HepG2 (cell line): ENCODE data around the gene C1GALT1C1.

Experiments
- CENPX ChIP-seq: sonication (generic); formaldehyde crosslinking; IDR thresholded peaks from 2 replicates; pipeline ENCODE4 v1.9.0; 2021; ENCODE audit warnings: mild to moderate bottlenecking, missing genetic modification reagents, moderate library complexity
- CTCF ChIP-seq: sonication (generic); formaldehyde crosslinking; IDR thresholded peaks from 2 replicates; pipeline ENCODE4 v1.5.0; 2020; ENCODE audit warnings: mild to moderate bottlenecking, missing genetic modification reagents, moderate library complexity
- NFYB ChIP-seq: sonication (generic); formaldehyde crosslinking; IDR thresholded peaks from 2 replicates; pipeline ENCODE4 v1.4.0; 2020; ENCODE audit warnings: missing genetic modification reagents
- PAWR ChIP-seq: sonication (generic); formaldehyde crosslinking; IDR thresholded peaks from 2 replicates; pipeline ENCODE4 v1.4.0; 2020; ENCODE audit warnings: missing genetic modification reagents, mild to moderate bottlenecking, borderline replicate concordance
- POLR2AphosphoS5 ChIP-seq: IDR thresholded peaks from 2 replicates; pipeline ENCODE4 v1.6.1; 2012; ENCODE audit warnings: low read depth, low read length
- SOX6 ChIP-seq, 2 experiments: fragments of 450-650 bp in 1 of 2; sonication (generic) in 1 of 2; formaldehyde crosslinking in 1 of 2; IDR thresholded peaks; 2 replicates each; pipeline versions ENCODE4 v1.4.0 to v1.6.1; 2017 to 2020; ENCODE audit warnings: antibody characterized with exemption in 1 of 2, mild to moderate bottlenecking in 1 of 2, missing genetic modification reagents in 1 of 2
- SRF ChIP-seq: IDR thresholded peaks from 2 replicates; pipeline ENCODE4 v1.6.1; 2011; ENCODE audit warnings: mild to moderate bottlenecking, low read depth, low read length, moderate library complexity
- ZKSCAN1 ChIP-seq: fragments of 150-350 bp; IDR thresholded peaks from 2 replicates; pipeline ENCODE4 v1.6.1; 2014; ENCODE audit warnings: low read length
- ZNF350 ChIP-seq: sonication (generic); formaldehyde crosslinking; IDR thresholded peaks from 2 replicates; pipeline ENCODE4 v1.4.0; 2020; ENCODE audit warnings: mild to moderate bottlenecking, low read depth, missing genetic modification reagents, borderline replicate concordance
- TF ChIP-seq, protein P1 (sequence below): sonication (generic); formaldehyde crosslinking; IDR thresholded peaks from 2 replicates; pipeline ENCODE4 v1.4.0; 2020; ENCODE audit warnings: missing genetic modification reagents, borderline replicate concordance

DNA sequence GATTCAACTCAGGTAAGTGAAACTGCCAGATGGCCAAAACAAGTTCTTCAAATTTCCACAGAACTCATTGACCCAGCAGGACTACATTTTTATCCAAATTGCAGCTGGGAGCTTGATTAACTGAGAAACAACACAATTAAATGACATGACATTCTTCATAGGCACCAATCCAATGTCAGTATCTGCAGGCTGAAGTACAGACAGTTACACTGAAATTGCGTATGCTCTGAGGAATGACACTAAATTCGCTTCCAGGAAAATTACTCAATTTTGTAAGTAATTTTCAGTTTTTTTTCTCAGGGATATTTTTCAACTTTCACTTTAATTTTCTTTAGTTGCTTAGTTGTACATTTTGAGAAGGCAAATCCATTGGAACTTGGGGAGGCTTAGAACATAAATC is 4.5 kb downstream of the C1GALT1C1 start:
- TF ChIP-seq NFYB (no peak), ZNF350 (CRISPR knock-in tag) (no peak), POLR2AphosphoS5 (no peak), CTCF (CRISPR knock-in tag) (no peak), SOX6 (IDR thresholded peaks at IDR 0.05) (no peak), SOX6 (CRISPR knock-in tag; IDR thresholded peaks at IDR 0.05) (no peak), ZKSCAN1 (no peak), PAWR (no peak), SRF (no peak), CENPX (CRISPR knock-in tag) (no peak)
- TF ChIP-seq, protein P1, sequence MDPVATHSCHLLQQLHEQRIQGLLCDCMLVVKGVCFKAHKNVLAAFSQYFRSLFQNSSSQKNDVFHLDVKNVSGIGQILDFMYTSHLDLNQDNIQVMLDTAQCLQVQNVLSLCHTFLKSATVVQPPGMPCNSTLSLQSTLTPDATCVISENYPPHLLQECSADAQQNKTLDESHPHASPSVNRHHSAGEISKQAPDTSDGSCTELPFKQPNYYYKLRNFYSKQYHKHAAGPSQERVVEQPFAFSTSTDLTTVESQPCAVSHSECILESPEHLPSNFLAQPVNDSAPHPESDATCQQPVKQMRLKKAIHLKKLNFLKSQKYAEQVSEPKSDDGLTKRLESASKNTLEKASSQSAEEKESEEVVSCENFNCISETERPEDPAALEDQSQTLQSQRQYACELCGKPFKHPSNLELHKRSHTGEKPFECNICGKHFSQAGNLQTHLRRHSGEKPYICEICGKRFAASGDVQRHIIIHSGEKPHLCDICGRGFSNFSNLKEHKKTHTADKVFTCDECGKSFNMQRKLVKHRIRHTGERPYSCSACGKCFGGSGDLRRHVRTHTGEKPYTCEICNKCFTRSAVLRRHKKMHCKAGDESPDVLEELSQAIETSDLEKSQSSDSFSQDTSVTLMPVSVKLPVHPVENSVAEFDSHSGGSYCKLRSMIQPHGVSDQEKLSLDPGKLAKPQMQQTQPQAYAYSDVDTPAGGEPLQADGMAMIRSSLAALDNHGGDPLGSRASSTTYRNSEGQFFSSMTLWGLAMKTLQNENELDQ: no peak
